Liver (tissue), 9 donors: ENCODE measurements around the gene RPSA. TPM values are rescaled to one million over a fixed set of nuclear protein-coding genes. Genes with fewer than 3 reads are reported as not detected.

Experiments used
- DNase-seq: peaks from one replicate; pipeline ENCODE4 v3.0.0-alpha.2; 2017; ENCODE audit warnings: low spot score
- H3K27ac ChIP-seq, 2 donors: one replicate each; pipeline ENCODE4 v1.7.0; 2013; ENCODE audit warnings: inconsistent platforms in 2 of 2, low read length in 2 of 2, control low read depth in 1 of 2, low read depth in 1 of 2, mild to moderate bottlenecking in 1 of 2
- H3K27me3 ChIP-seq, 4 donors: one replicate each; pipeline versions ENCODE4 v1.6.1 to v1.7.0; 2013; ENCODE audit warnings: low read length in 3 of 4, inconsistent platforms in 1 of 4, mild to moderate bottlenecking in 1 of 4, moderate library complexity in 1 of 4; ENCODE audit not compliant: control insufficient read depth in 4 of 4, insufficient read depth in 4 of 4
- H3K36me3 ChIP-seq, 4 donors: one replicate each; pipeline versions ENCODE4 v1.6.1 to v1.7.0; 2013; ENCODE audit warnings: low read length in 3 of 4, mild to moderate bottlenecking in 3 of 4, low read depth in 1 of 4, moderate library complexity in 1 of 4; ENCODE audit not compliant: control insufficient read depth in 4 of 4, insufficient read depth in 3 of 4
- H3K4me1 ChIP-seq, 4 donors: one replicate each; pipeline versions ENCODE4 v1.6.1 to v1.7.0; 2013; ENCODE audit warnings: low read length in 3 of 4, mild to moderate bottlenecking in 3 of 4, moderate library complexity in 1 of 4; ENCODE audit not compliant: control insufficient read depth in 4 of 4, insufficient read depth in 4 of 4
- H3K4me3 ChIP-seq, 3 donors: one replicate each; pipeline versions ENCODE4 v1.6.1 to v1.7.0; 2013; ENCODE audit warnings: low read length in 3 of 3, control low read depth in 1 of 3, low read depth in 1 of 3, mild to moderate bottlenecking in 1 of 3
- H3K9ac ChIP-seq, 2 donors: one replicate each; pipeline ENCODE4 v1.7.0; 2013; ENCODE audit warnings: low read length in 2 of 2, mild to moderate bottlenecking in 2 of 2, moderate library complexity in 2 of 2, control low read depth in 1 of 2, low read depth in 1 of 2
- H3K9me3 ChIP-seq, 4 donors: one replicate each; pipeline versions ENCODE4 v1.6.1 to v1.7.0; 2013; ENCODE audit warnings: low read length in 3 of 4; ENCODE audit not compliant: control insufficient read depth in 4 of 4
- ATF3 ChIP-seq: IDR thresholded peaks from 2 replicates; pipeline ENCODE4 v1.6.1; 2016; ENCODE audit warnings: antibody characterized with exemption
- EGR1 ChIP-seq, 2 donors: IDR thresholded peaks; 2 replicates each; pipeline ENCODE4 v1.6.1; 2016 to 2018; ENCODE audit warnings: antibody characterized with exemption in 2 of 2, low read depth in 2 of 2
- FOXA1 ChIP-seq: IDR thresholded peaks from 2 replicates; pipeline ENCODE4 v1.6.1; 2016; ENCODE audit warnings: antibody characterized with exemption
- GABPA ChIP-seq, 2 donors: IDR thresholded peaks in 1 of 2; conservative IDR thresholded peaks in 1 of 2; 2 replicates each; pipeline ENCODE4 v1.6.1; 2016; ENCODE audit warnings: antibody characterized with exemption in 2 of 2, mild to moderate bottlenecking in 1 of 2, moderate library complexity in 1 of 2
- HNF4A ChIP-seq, 2 donors: conservative IDR thresholded peaks; 2 replicates each; pipeline ENCODE4 v1.6.1; 2016; ENCODE audit warnings: antibody characterized with exemption in 2 of 2, mild to moderate bottlenecking in 2 of 2
- HNF4G ChIP-seq: IDR thresholded peaks from 2 replicates; pipeline ENCODE4 v1.6.1; 2016; ENCODE audit warnings: antibody characterized with exemption
- JUND ChIP-seq, 2 donors: IDR thresholded peaks; 2 replicates each; pipeline ENCODE4 v1.6.1; 2016; ENCODE audit warnings: antibody characterized with exemption in 2 of 2
- NR2F2 ChIP-seq: IDR thresholded peaks from 2 replicates; pipeline ENCODE4 v1.6.1; 2016; ENCODE audit warnings: antibody characterized with exemption
- RAD21 ChIP-seq, 2 donors: IDR thresholded peaks; 2 replicates each; pipeline ENCODE4 v1.6.1; 2016; ENCODE audit warnings: antibody characterized with exemption in 2 of 2, mild to moderate bottlenecking in 2 of 2
- REST ChIP-seq: IDR thresholded peaks from 2 replicates; pipeline ENCODE4 v1.6.1; 2016; ENCODE audit warnings: antibody characterized with exemption, mild to moderate bottlenecking
- RXRA ChIP-seq, 2 donors: IDR thresholded peaks; 2 replicates each; pipeline ENCODE4 v1.6.1; 2017 to 2018; ENCODE audit warnings: antibody characterized with exemption in 2 of 2, mild to moderate bottlenecking in 1 of 2
- SP1 ChIP-seq: IDR thresholded peaks from 2 replicates; pipeline ENCODE4 v1.6.1; 2018; ENCODE audit warnings: antibody characterized with exemption, mild to moderate bottlenecking
- TAF1 ChIP-seq: conservative IDR thresholded peaks from 2 replicates; pipeline ENCODE4 v1.6.1; 2016; ENCODE audit warnings: antibody characterized with exemption, mild to moderate bottlenecking
- YY1 ChIP-seq: IDR thresholded peaks from 2 replicates; pipeline ENCODE4 v1.6.1; 2016; ENCODE audit warnings: antibody characterized with exemption, mild to moderate bottlenecking
- WGBS: extraction: QIAGEN DNeasy Blood & Tissue Kit; methylation state at CpG from one replicate; pipeline ENCODE4 v1.1.7; 2013; 5-methylcytosine and 5-hydroxymethylcytosine counted together
- polyA plus RNA-seq, 2 donors: library from polyadenylated mRNA; stranded (reverse) in 1 of 2; unstranded in 1 of 2; fragments of 200-250 nt in 1 of 2; fragments of >200 nt in 1 of 2; fragmentation: Nextera tagmentation in 1 of 2; extraction: Ambion mirVana in 1 of 2; gene quantifications; one replicate each; pipeline versions ENCODE4 v1.2.1 to v1.2.3, GENCODE V29; 2013 to 2015
- total RNA-seq, 2 donors: library from RNA; depleted of rRNA; stranded (reverse); fragments of >200 nt; gene quantifications; one replicate each; pipeline ENCODE4 v1.2.3, GENCODE V29; 2014
- TF ChIP-seq, protein P1 (sequence below): IDR thresholded peaks from 2 replicates; pipeline ENCODE4 v1.6.1; 2016; ENCODE audit warnings: antibody characterized with exemption
- TF ChIP-seq, protein P2 (sequence below): fragments of 150-350 bp; IDR thresholded peaks from 2 replicates; pipeline ENCODE4 v1.5.1; 2017; ENCODE audit warnings: improper control_type of control experiment, low read depth, low read length; ENCODE audit not compliant: missing input control
- TF ChIP-seq, protein P3 (sequence below): IDR thresholded peaks from 2 replicates; pipeline ENCODE4 v1.6.1; 2016; ENCODE audit warnings: antibody characterized with exemption
- donor health status: healthy.
- donor health status: healthy.
- donor health status: healthy.
- donor health status: healthy.
- donor health status: healthy.

RPSA gene
- total and polyA plus RNA-seq, 4 donors: 200 to 796 (median 443) TPM

DNA sequence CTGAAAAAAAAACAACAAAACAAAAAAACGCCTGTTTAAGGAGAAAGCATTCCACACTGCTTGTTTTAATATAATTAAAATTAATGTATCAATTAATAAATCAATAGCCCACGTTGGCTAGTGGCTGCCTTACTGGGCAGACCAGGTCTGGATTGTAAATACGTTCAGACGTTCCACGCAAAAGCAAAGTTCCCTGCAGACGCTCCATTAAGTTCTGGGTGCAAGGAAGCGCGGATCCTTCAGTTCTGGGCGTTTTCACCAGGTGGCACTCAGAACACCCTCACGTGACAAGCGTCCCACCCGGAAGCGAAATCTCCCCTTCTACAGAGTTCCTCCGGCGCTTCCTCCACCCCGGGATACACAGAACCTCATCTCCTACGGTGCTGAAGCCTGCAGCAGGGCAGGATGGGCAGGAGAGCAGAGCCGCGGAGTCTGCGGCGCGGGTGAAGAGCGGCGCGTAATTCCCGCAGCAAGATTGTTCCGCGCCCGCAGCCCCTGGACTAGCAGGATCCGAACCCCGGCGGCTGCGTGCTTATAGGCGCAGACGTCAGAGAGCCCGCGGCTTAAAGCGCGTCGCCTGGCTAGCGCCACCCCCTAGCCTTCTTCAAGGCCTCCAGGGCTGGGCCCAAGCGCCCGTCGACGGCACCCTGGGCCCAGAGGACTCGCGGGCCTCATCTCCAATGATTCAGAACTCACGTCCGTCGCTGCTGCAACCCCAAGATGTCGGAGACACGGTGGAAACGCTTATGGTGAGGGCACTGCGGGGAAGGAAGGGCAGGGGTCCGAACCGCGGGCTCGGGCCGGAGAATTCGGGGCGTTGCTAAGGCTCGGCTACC lies 23.3 kb upstream of the RPSA start, which contains the start of gene SLC25A38:
Gene SLC25A38 (plus strand): TSS at position 326 of the 836 bp plus-strand sequence. CDS start 355 bp downstream, at position 681.
- TF ChIP-seq FOXA1: no peak
- no peak for TF ChIP-seq ATF3
- TF ChIP-seq NR2F2: no peak
- peak in 1 of 2 donors; percentile 6 for TF ChIP-seq JUND (IDR thresholded peaks at IDR 0.05)
- TF ChIP-seq, protein P1, sequence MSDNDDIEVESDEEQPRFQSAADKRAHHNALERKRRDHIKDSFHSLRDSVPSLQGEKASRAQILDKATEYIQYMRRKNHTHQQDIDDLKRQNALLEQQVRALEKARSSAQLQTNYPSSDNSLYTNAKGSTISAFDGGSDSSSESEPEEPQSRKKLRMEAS: peak; percentile 41
- TF ChIP-seq SP1: peak; percentile 9
- TF ChIP-seq, protein P2, sequence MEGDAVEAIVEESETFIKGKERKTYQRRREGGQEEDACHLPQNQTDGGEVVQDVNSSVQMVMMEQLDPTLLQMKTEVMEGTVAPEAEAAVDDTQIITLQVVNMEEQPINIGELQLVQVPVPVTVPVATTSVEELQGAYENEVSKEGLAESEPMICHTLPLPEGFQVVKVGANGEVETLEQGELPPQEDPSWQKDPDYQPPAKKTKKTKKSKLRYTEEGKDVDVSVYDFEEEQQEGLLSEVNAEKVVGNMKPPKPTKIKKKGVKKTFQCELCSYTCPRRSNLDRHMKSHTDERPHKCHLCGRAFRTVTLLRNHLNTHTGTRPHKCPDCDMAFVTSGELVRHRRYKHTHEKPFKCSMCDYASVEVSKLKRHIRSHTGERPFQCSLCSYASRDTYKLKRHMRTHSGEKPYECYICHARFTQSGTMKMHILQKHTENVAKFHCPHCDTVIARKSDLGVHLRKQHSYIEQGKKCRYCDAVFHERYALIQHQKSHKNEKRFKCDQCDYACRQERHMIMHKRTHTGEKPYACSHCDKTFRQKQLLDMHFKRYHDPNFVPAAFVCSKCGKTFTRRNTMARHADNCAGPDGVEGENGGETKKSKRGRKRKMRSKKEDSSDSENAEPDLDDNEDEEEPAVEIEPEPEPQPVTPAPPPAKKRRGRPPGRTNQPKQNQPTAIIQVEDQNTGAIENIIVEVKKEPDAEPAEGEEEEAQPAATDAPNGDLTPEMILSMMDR: peak; percentile 37
- peak; percentile 47 to 86 for TF ChIP-seq GABPA (IDR thresholded peaks at IDR 0.05 in 1 of 2, conservative IDR thresholded peaks at IDR 0.05 in 1 of 2)
- peak; percentile 60 for TF ChIP-seq YY1
- peak; percentile 26 to 37 for TF ChIP-seq RAD21 (IDR thresholded peaks at IDR 0.05)
- peak in 1 of 2 donors; percentile 19 for TF ChIP-seq HNF4A (conservative IDR thresholded peaks at IDR 0.05)
- peak; percentile 10 for TF ChIP-seq TAF1
- peaks cover 9 to 44% (median 37%) of the 10 kb centered on the region in 4 donors for H3K4me1 ChIP-seq
- H3K9ac ChIP-seq: peak within 1 kb of the TSS; percentile 66 to 85
- H3K4me3 ChIP-seq: peak within 1 kb of the TSS; percentile 78 to 92 (median 82)
- under 1% methylated on average over 62 of the region's 62 CpGs for WGBS
- DNase-seq: peak; percentile 77
- peak within 1 kb of the TSS; percentile 87 to 92 for H3K27ac ChIP-seq
- no peaks in the 10 kb centered on the region for H3K36me3 ChIP-seq
- H3K9me3 ChIP-seq: no peaks in the 10 kb centered on the region
- H3K27me3 ChIP-seq: no peaks in the 10 kb centered on the region

- peaks cover 9 to 40% (median 30%) of the 10 kb centered on the region in 4 donors for H3K4me1 ChIP-seq
- DNase-seq: peak; percentile 97
- no peaks in the 10 kb centered on the region for H3K27me3 ChIP-seq
- H3K9ac ChIP-seq: peak overlapping the region; percentile 72 to 85
- H3K36me3 ChIP-seq: no peaks in the 10 kb centered on the region
- TF ChIP-seq YY1: peak; percentile 32
- TF ChIP-seq EGR1 (IDR thresholded peaks at IDR 0.05; ENCODE audit: low read depth in 2 of 2): no peak
- TF ChIP-seq HNF4G: no peak
- peak; percentile 95 for TF ChIP-seq SP1
- TF ChIP-seq, protein P1: peak; percentile 47
- no peak for TF ChIP-seq NR2F2
- TF ChIP-seq REST: peak; percentile 89
- TF ChIP-seq RXRA (IDR thresholded peaks at IDR 0.05): no peak
- TF ChIP-seq RAD21 (IDR thresholded peaks at IDR 0.05): peak; percentile 17 to 19
- TF ChIP-seq ATF3: no peak
- peak; percentile 98 for TF ChIP-seq TAF1
- TF ChIP-seq HNF4A (conservative IDR thresholded peaks at IDR 0.05): peak in 1 of 2 donors; percentile 12
- TF ChIP-seq GABPA (IDR thresholded peaks at IDR 0.05 in 1 of 2, conservative IDR thresholded peaks at IDR 0.05 in 1 of 2): peak in 1 of 2 donors; percentile 13
- TF ChIP-seq FOXA1: peak; percentile 18
- TF ChIP-seq, protein P3, sequence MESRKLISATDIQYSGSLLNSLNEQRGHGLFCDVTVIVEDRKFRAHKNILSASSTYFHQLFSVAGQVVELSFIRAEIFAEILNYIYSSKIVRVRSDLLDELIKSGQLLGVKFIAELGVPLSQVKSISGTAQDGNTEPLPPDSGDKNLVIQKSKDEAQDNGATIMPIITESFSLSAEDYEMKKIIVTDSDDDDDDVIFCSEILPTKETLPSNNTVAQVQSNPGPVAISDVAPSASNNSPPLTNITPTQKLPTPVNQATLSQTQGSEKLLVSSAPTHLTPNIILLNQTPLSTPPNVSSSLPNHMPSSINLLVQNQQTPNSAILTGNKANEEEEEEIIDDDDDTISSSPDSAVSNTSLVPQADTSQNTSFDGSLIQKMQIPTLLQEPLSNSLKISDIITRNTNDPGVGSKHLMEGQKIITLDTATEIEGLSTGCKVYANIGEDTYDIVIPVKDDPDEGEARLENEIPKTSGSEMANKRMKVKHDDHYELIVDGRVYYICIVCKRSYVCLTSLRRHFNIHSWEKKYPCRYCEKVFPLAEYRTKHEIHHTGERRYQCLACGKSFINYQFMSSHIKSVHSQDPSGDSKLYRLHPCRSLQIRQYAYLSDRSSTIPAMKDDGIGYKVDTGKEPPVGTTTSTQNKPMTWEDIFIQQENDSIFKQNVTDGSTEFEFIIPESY: no peak
- H3K4me3 ChIP-seq: peak overlapping the region; percentile 78 to 92 (median 82)
- no peaks in the 10 kb centered on the region for H3K9me3 ChIP-seq
- peak overlapping the region; percentile 87 to 92 for H3K27ac ChIP-seq
- WGBS: under 1% methylated on average over 66 of the region's 66 CpGs
These were observed 22.4 kb upstream of the RPSA start for GRCh38 chr3:39383881-39384664.
